ENCODE data around the gene SLA2.

The SLA2 gene

DNA sequence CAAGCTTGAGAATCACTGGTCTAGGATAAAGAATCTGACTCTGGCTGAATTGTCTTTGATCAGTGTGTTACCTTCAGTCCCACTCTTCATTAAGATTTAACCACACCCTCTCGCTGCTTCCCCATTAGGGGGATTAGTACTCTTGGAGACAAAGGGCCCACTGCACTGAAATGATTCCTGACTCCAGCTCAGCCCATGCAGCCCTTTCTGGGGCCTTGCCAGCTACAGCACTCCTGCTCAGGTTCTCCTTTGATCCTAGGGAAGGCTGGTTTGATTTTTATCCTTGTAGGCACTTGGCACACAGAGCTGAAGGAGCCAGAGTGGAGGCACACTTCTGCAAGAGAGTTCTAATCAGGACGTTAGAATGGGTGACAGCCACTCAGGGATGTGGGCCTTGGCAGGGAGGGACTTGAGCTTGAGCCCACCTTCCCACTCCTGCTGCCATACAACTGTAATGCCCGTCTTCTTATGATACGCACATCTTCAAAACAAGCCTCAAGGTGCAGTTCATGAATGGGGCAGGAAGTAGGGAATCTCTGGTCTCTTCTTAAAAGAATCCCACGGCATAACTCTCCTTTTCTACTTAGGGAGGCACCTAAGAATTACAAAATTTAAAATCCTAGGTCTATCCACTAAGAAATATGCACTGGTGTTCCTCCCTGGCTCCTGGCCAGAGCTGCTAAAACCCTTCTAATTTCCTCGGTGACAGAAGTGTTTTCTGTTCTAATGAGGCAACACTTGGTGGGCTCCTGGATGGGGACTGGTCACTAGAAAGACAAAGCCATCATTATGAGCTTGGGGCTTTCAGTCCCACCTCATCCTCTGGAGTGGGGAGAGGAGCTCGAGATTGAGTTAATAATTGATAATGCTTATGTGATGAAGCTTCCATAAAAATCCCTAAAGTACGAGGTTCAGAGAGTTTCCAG is 1.5 kb upstream of the SLA2 start:
- Histone ChIP-seq H3K4me2 (ENCODE audit: low read depth, low read length, poor library complexity, severe bottlenecking) (peak overlapping the region; percentile 100), H3F3A (ENCODE audit: low read depth) (0 out of 2 replicates have a peak, but pooled peaks cover 3% of the 10 kb centered on the region), H3K9me3 (ENCODE audit: insufficient read depth, low read depth, low read length) (no peaks in the 10 kb centered on the region), H3K4me3 (ENCODE audit: low read length, poor library complexity, severe bottlenecking) (no peak overlapping the region), H3K27me3 (ENCODE audit: insufficient read depth, low read length, poor library complexity, severe bottlenecking) (no peaks in the 10 kb centered on the region), H3K9ac (ENCODE audit: low read depth, low read length, poor library complexity, severe bottlenecking) (peak overlapping the region; percentile 96), H3K9me2 (replicated peaks; ENCODE audit: low read depth, low read length) (no peaks in the 10 kb centered on the region), H3K79me2 (ENCODE audit: insufficient read depth, low read length) (peaks cover 39% of the 10 kb centered on the region), H2AFZ (ENCODE audit: low read length) (no peak overlapping the region), H3K36me3 (ENCODE audit: insufficient read depth, low read length) (no peaks in the 10 kb centered on the region), H3K4me1 (ENCODE audit: insufficient read depth, low read length, poor library complexity, severe bottlenecking) (peaks cover 39% of the 10 kb centered on the region), H4K20me1 (ENCODE audit: insufficient read depth, low read length, poor library complexity, severe bottlenecking) (no peaks in the 10 kb centered on the region)
- TF ChIP-seq CTCF (conservative IDR thresholded peaks at IDR 0.05; ENCODE audit: low read length) (no peak), EZH2phosphoT487 (IDR thresholded peaks at IDR 0.05; ENCODE audit: borderline replicate concordance) (no peak)

- H3K4me2 ChIP-seq (ENCODE audit: low read depth, low read length, poor library complexity, severe bottlenecking) = peak overlapping the region; percentile 100
- H4K20me1 ChIP-seq (ENCODE audit: insufficient read depth, low read length, poor library complexity, severe bottlenecking) = no peaks in the 10 kb centered on the region
- TF ChIP-seq EZH2phosphoT487 (IDR thresholded peaks at IDR 0.05; ENCODE audit: borderline replicate concordance) = no peak
- TF ChIP-seq CTCF (conservative IDR thresholded peaks at IDR 0.05; ENCODE audit: low read length) = no peak
- H3K36me3 ChIP-seq (ENCODE audit: insufficient read depth, low read length) = no peaks in the 10 kb centered on the region
- H3K9ac ChIP-seq (ENCODE audit: low read depth, low read length, poor library complexity, severe bottlenecking) = peak overlapping the region; percentile 96
- no peaks in the 10 kb centered on the region for H3K9me3 ChIP-seq (ENCODE audit: insufficient read depth, low read depth, low read length)
- H3K79me2 ChIP-seq (ENCODE audit: insufficient read depth, low read length) = peaks cover 47% of the 10 kb centered on the region
- peaks cover 46% of the 10 kb centered on the region for H3K4me1 ChIP-seq (ENCODE audit: insufficient read depth, low read length, poor library complexity, severe bottlenecking)
- H3K4me3 ChIP-seq (ENCODE audit: low read length, poor library complexity, severe bottlenecking) = peak overlapping the region; percentile 91
- 0 out of 2 replicates have a peak, but pooled peaks cover 3% of the 10 kb centered on the region for H3F3A ChIP-seq (ENCODE audit: low read depth)
- H3K9me2 ChIP-seq (replicated peaks; ENCODE audit: low read depth, low read length) = no peaks in the 10 kb centered on the region
- 0 out of 2 replicates have a peak overlapping the region, but pooled peaks have one; percentile 34 for H2AFZ ChIP-seq (ENCODE audit: low read length)
- no peaks in the 10 kb centered on the region for H3K27me3 ChIP-seq (ENCODE audit: insufficient read depth, low read length, poor library complexity, severe bottlenecking)
Observed at GRCh38 chr20:36646678-36647077, 682 bp upstream of the SLA2 start.

GRCh38 chr20:36645353-36645752 is 643 bp downstream of the SLA2 start:
- TF ChIP-seq CTCF (conservative IDR thresholded peaks at IDR 0.05; ENCODE audit: low read length) (no peak), EZH2phosphoT487 (IDR thresholded peaks at IDR 0.05; ENCODE audit: borderline replicate concordance) (no peak)
- no peaks in the 10 kb centered on the region for H3K9me3 ChIP-seq (ENCODE audit: insufficient read depth, low read depth, low read length)
- no peaks in the 10 kb centered on the region for H3K9me2 ChIP-seq (replicated peaks; ENCODE audit: low read depth, low read length)
- peak overlapping the region; percentile 96 for H3K9ac ChIP-seq (ENCODE audit: low read depth, low read length, poor library complexity, severe bottlenecking)
- H2AFZ ChIP-seq (ENCODE audit: low read length) = no peak overlapping the region
- H3K4me1 ChIP-seq (ENCODE audit: insufficient read depth, low read length, poor library complexity, severe bottlenecking) = peaks cover 56% of the 10 kb centered on the region
- H3K4me2 ChIP-seq (ENCODE audit: low read depth, low read length, poor library complexity, severe bottlenecking) = peak overlapping the region; percentile 100
- H3F3A ChIP-seq (ENCODE audit: low read depth) = 0 out of 2 replicates have a peak, but pooled peaks cover 3% of the 10 kb centered on the region
- peaks cover 6% of the 10 kb centered on the region; the same call in 1 of the 2 replicates for H3K36me3 ChIP-seq (ENCODE audit: insufficient read depth, low read length)
- H3K4me3 ChIP-seq (ENCODE audit: low read length, poor library complexity, severe bottlenecking) = peak overlapping the region; percentile 91
- no peaks in the 10 kb centered on the region for H4K20me1 ChIP-seq (ENCODE audit: insufficient read depth, low read length, poor library complexity, severe bottlenecking)
- peaks cover 59% of the 10 kb centered on the region for H3K79me2 ChIP-seq (ENCODE audit: insufficient read depth, low read length)
- H3K27me3 ChIP-seq (ENCODE audit: insufficient read depth, low read length, poor library complexity, severe bottlenecking) = no peaks in the 10 kb centered on the region

Data from Loucy (cell line).